HEK293 (cell line): ENCODE measurements around the gene CDC37L1.
A peak's percentile ranks its signal among the peaks of the same experiment; 100 is the strongest.

Source experiments
- AEBP2 ChIP-seq: fragments of 450-650 bp; formaldehyde crosslinking; IDR thresholded peaks from 2 replicates; pipeline ENCODE4 v1.5.1; 2016; ENCODE audit warnings: missing biosample characterization, missing genetic modification characterization, borderline replicate concordance
- BCL6B ChIP-seq: fragments of 450-650 bp; formaldehyde crosslinking; IDR thresholded peaks from 2 replicates; pipeline ENCODE4 v1.5.1; 2017; ENCODE audit warnings: missing biosample characterization, missing genetic modification characterization
- HOXC10 ChIP-seq: sonication (generic); formaldehyde crosslinking; IDR thresholded peaks from 2 replicates; pipeline ENCODE4 v1.8.1; 2023; ENCODE audit warnings: mild to moderate bottlenecking, missing genetic modification reagents
- HOXD13 ChIP-seq: sonication (generic); formaldehyde crosslinking; IDR thresholded peaks from 2 replicates; pipeline ENCODE4 v1.8.0; 2022; ENCODE audit warnings: missing genetic modification reagents, borderline replicate concordance
- PRDM1 ChIP-seq: fragments of 450-650 bp; formaldehyde crosslinking; IDR thresholded peaks from 2 replicates; pipeline ENCODE4; 2016; ENCODE audit warnings: missing biosample characterization, missing genetic modification characterization
- PRDM6 ChIP-seq: fragments of 450-650 bp; formaldehyde crosslinking; IDR thresholded peaks from 2 replicates; pipeline ENCODE4 v1.5.1; 2017; ENCODE audit warnings: missing biosample characterization, missing genetic modification characterization
- ZBTB20 ChIP-seq: fragments of 450-650 bp; formaldehyde crosslinking; IDR thresholded peaks from 2 replicates; pipeline ENCODE4 v1.5.1; 2016; ENCODE audit warnings: missing biosample characterization, missing genetic modification characterization
- ZBTB6 ChIP-seq: fragments of 450-650 bp; formaldehyde crosslinking; IDR thresholded peaks from 2 replicates; pipeline ENCODE4 v1.5.1; 2017; ENCODE audit warnings: missing biosample characterization, missing genetic modification characterization
- ZFP37 ChIP-seq: fragments of 450-650 bp; formaldehyde crosslinking; IDR thresholded peaks from 2 replicates; pipeline ENCODE4 v1.5.1; 2016; ENCODE audit warnings: missing biosample characterization, missing genetic modification characterization
- ZNF148 ChIP-seq: fragments of 450-650 bp; formaldehyde crosslinking; IDR thresholded peaks from 2 replicates; pipeline ENCODE4 v1.5.0; 2017; ENCODE audit warnings: missing biosample characterization, missing genetic modification characterization, borderline replicate concordance
- ZNF18 ChIP-seq: fragments of 450-650 bp; formaldehyde crosslinking; IDR thresholded peaks from 2 replicates; pipeline ENCODE4 v1.5.1; 2016; ENCODE audit warnings: missing biosample characterization, missing genetic modification characterization
- ZNF2 ChIP-seq: fragments of 450-650 bp; formaldehyde crosslinking; IDR thresholded peaks from 2 replicates; pipeline ENCODE4 v1.5.1; 2016; ENCODE audit warnings: missing biosample characterization, missing genetic modification characterization
- ZNF26 ChIP-seq: fragments of 450-650 bp; formaldehyde crosslinking; IDR thresholded peaks from 2 replicates; pipeline ENCODE4 v1.5.1; 2016; ENCODE audit warnings: missing biosample characterization, missing genetic modification characterization
- ZNF266 ChIP-seq: fragments of 450-650 bp; formaldehyde crosslinking; IDR thresholded peaks from 2 replicates; pipeline ENCODE4 v1.5.1; 2016; ENCODE audit warnings: missing biosample characterization, missing genetic modification characterization, low read depth
- ZNF292 ChIP-seq: fragments of 450-650 bp; formaldehyde crosslinking; IDR thresholded peaks from 2 replicates; pipeline ENCODE4 v1.5.1; 2016; ENCODE audit warnings: low read depth, missing biosample characterization, missing genetic modification characterization, borderline replicate concordance
- ZNF394 ChIP-seq: fragments of 450-650 bp; formaldehyde crosslinking; IDR thresholded peaks from 2 replicates; pipeline ENCODE4 v1.5.1; 2016; ENCODE audit warnings: missing biosample characterization, missing genetic modification characterization, mild to moderate bottlenecking, moderate library complexity, borderline replicate concordance
- ZNF449 ChIP-seq: fragments of 450-650 bp; formaldehyde crosslinking; IDR thresholded peaks from 2 replicates; pipeline ENCODE4 v1.5.1; 2017; ENCODE audit warnings: missing biosample characterization, mild to moderate bottlenecking, missing genetic modification characterization, moderate library complexity
- ZNF501 ChIP-seq: fragments of 450-650 bp; formaldehyde crosslinking; IDR thresholded peaks from 2 replicates; pipeline ENCODE4 v1.5.1; 2016; ENCODE audit warnings: missing biosample characterization, missing genetic modification characterization
- ZNF530 ChIP-seq: fragments of 450-650 bp; formaldehyde crosslinking; IDR thresholded peaks from 2 replicates; pipeline ENCODE4 v1.5.1; 2016; ENCODE audit warnings: low read depth, missing biosample characterization, missing genetic modification characterization
- ZNF549 ChIP-seq: fragments of 450-650 bp; IDR thresholded peaks from 2 replicates; pipeline ENCODE4 v1.5.1; 2018; ENCODE audit warnings: missing biosample characterization, missing genetic modification characterization, mild to moderate bottlenecking, inconsistent platforms, moderate library complexity
- ZNF629 ChIP-seq: fragments of 450-650 bp; formaldehyde crosslinking; IDR thresholded peaks from 2 replicates; pipeline ENCODE4 v1.5.1; 2017; ENCODE audit warnings: missing biosample characterization, missing genetic modification characterization
- ZNF704 ChIP-seq: fragments of 450-650 bp; formaldehyde crosslinking; IDR thresholded peaks from 2 replicates; pipeline ENCODE4 v1.5.1; 2016; ENCODE audit warnings: missing biosample characterization, missing genetic modification characterization
- ZNF785 ChIP-seq: fragments of 450-650 bp; formaldehyde crosslinking; IDR thresholded peaks from 2 replicates; pipeline ENCODE4 v1.5.1; 2016; ENCODE audit warnings: missing biosample characterization, missing genetic modification characterization

Gene CDC37L1

GRCh38 chr9:4679268-4680172, at the start of gene CDC37L1 (continued):
- TF ChIP-seq ZNF292 (tag by site-specific recombination), result no peak
- TF ChIP-seq ZBTB20 (tag by site-specific recombination), result peak; percentile 74; the same call in 1 of the 2 replicates
- no peak for TF ChIP-seq ZNF549 (tag by site-specific recombination)
- no peak for TF ChIP-seq ZNF18 (tag by site-specific recombination)
- no peak for TF ChIP-seq ZBTB6 (tag by site-specific recombination)
- TF ChIP-seq HOXC10 (CRISPR knock-in tag), result 0 out of 2 replicates have a peak, but pooled peaks have one; percentile 54
- peak; percentile 73 for TF ChIP-seq ZNF501 (tag by site-specific recombination)
- TF ChIP-seq ZFP37 (tag by site-specific recombination), result peak; percentile 55; the same call in 1 of the 2 replicates
- TF ChIP-seq ZNF785 (tag by site-specific recombination), result no peak
- TF ChIP-seq PRDM1 (tag by site-specific recombination), result no peak
- no peak for TF ChIP-seq PRDM6 (tag by site-specific recombination)
- peak; percentile 74 for TF ChIP-seq ZNF449 (tag by site-specific recombination)
- TF ChIP-seq AEBP2 (tag by site-specific recombination), result no peak
- no peak for TF ChIP-seq ZNF530 (tag by site-specific recombination)
- no peak for TF ChIP-seq ZNF26
- peak; percentile 63 for TF ChIP-seq ZNF2
- no peak for TF ChIP-seq BCL6B
- TF ChIP-seq ZNF148 (tag by site-specific recombination), result no peak
- no peak for TF ChIP-seq ZNF704 (tag by site-specific recombination)
- TF ChIP-seq HOXD13 (CRISPR knock-in tag), result no peak
- TF ChIP-seq ZNF266 (tag by site-specific recombination), result no peak
- TF ChIP-seq ZNF394 (tag by site-specific recombination), result no peak
- TF ChIP-seq ZNF629 (tag by site-specific recombination), result peak; percentile 86
